K562 (cell line): ENCODE measurements around the gene DPP9. TPM values are rescaled to one million over a fixed set of nuclear protein-coding genes. Genes with fewer than 3 reads are reported as not detected.

ENCODE experiments used
- ATAC-seq: fragments of 200-7000 bp; cut with Tn5 transposase; 3 replicates; pipeline ENCODE4 v1.9.1; 2020; ENCODE audit warnings: moderate library complexity
- BruUV-seq: library from RNA; stranded (reverse); fragments of 400-500 nt; replicated peaks from 2 replicates; lab custom pipeline; 2021; lab: Mats Ljungman, UMichigan
- CTCF ChIA-PET: fragments of 300-600 bp; formaldehyde crosslinking; extraction: SDS; loops from one replicate; lab custom pipeline; 2021; ENCODE audit warnings: low intra/inter-chr PET ratio; lab: Yijun Ruan, JAX
- POLR2A ChIA-PET: fragments of 300-600, 350-650 bp; sonication (Branson Sonifier 250); formaldehyde crosslinking; extraction: SDS; loops from one replicate; lab custom pipeline; 2021; ENCODE audit warnings: antibody characterized with exemption, inconsistent platforms; lab: Yijun Ruan, JAX
- DNase-seq, 4 experiments: peaks; one replicate each; pipeline versions ENCODE4 v3.0.0 to v3.0.0-alpha.2; 2011 to 2018; ENCODE audit warnings: low spot score in 3 of 4, mixed read lengths in 3 of 4; ENCODE audit errors: extremely low read depth in 1 of 4
- FAIRE-seq: peaks from 2 replicates; lab custom pipeline; 2011; peaks lifted over from hg19 to GRCh38; lab: Jason Lieb, UNC
- H2AFZ ChIP-seq: 2 replicates; pipeline ENCODE4 v1.6.0; 2011; ENCODE audit warnings: low read depth, low read length, control low read depth, inconsistent platforms
- H3K27ac ChIP-seq: fragments of 200-600 bp; 3 replicates; pipeline ENCODE4 v1.8.0; 2011; ENCODE audit warnings: low read depth, mild to moderate bottlenecking, control low read depth, inconsistent platforms, low read length, moderate library complexity, mixed read lengths; ENCODE audit errors: extremely low read depth
- H3K27me3 ChIP-seq, 2 experiments: fragments of 300-600 bp in 1 of 2; 2 replicates in 1 of 2; 3 replicates in 1 of 2; pipeline versions ENCODE4 v1.6.0 to v1.8.0; 2011; ENCODE audit warnings: inconsistent platforms in 2 of 2, low read length in 2 of 2, mild to moderate bottlenecking in 1 of 2, mixed read lengths in 1 of 2, moderate library complexity in 1 of 2; ENCODE audit not compliant: control insufficient read depth in 2 of 2, insufficient read depth in 2 of 2
- H3K36me3 ChIP-seq: fragments of 300-600 bp; 3 replicates; pipeline ENCODE4 v1.8.0; 2011; ENCODE audit warnings: mild to moderate bottlenecking, low read length, inconsistent platforms; ENCODE audit not compliant: control insufficient read depth, insufficient read depth
- H3K4me1 ChIP-seq, 2 experiments: fragments of 200-600 bp in 1 of 2; replicated peaks in 1 of 2; 2 replicates in 1 of 2; 3 replicates in 1 of 2; pipeline versions ENCODE4 v1.5.1 to v1.8.0; 2011; ENCODE audit warnings: inconsistent platforms in 2 of 2, low read length in 2 of 2, mild to moderate bottlenecking in 1 of 2, mixed read lengths in 1 of 2, moderate library complexity in 1 of 2; ENCODE audit not compliant: control insufficient read depth in 2 of 2, insufficient read depth in 2 of 2
- H3K4me2 ChIP-seq: 2 replicates; pipeline ENCODE4 v1.6.1; 2011; ENCODE audit warnings: low read length, control low read depth, inconsistent platforms, mixed read lengths; ENCODE audit not compliant: insufficient read depth
- H3K4me3 ChIP-seq: fragments of 200-600 bp; sonication (generic), shearing (Covaris generic); 2 replicates; pipeline ENCODE4 v1.5.1; 2016; ENCODE audit warnings: control low read depth, inconsistent platforms
- H3K79me2 ChIP-seq: fragments of 200-600 bp; 3 replicates; pipeline ENCODE4 v1.8.0; 2011; ENCODE audit warnings: low read length, inconsistent platforms; ENCODE audit not compliant: control insufficient read depth, insufficient read depth
- H3K9ac ChIP-seq, 2 experiments: 2 replicates each; pipeline versions ENCODE4 v1.6.0 to v1.6.1; 2011; ENCODE audit warnings: low read depth in 2 of 2, low read length in 2 of 2, control low read depth in 1 of 2, inconsistent platforms in 1 of 2, mild to moderate bottlenecking in 1 of 2, mixed read lengths in 1 of 2; ENCODE audit not compliant: insufficient read depth in 1 of 2
- H3K9me1 ChIP-seq: one replicate; pipeline ENCODE4 v1.6.0; 2011; ENCODE audit warnings: inconsistent platforms, mild to moderate bottlenecking, low read length, moderate library complexity; ENCODE audit not compliant: control insufficient read depth, insufficient read depth
- H3K9me3 ChIP-seq: replicated peaks from 2 replicates; pipeline ENCODE4 v1.5.1; 2011; ENCODE audit warnings: low read depth, low read length, inconsistent platforms; ENCODE audit not compliant: control insufficient read depth, insufficient read depth
- H4K20me1 ChIP-seq: replicated peaks from 2 replicates; pipeline ENCODE4 v1.6.1; 2011; ENCODE audit warnings: low read length, inconsistent platforms, mixed read lengths; ENCODE audit not compliant: control insufficient read depth, insufficient read depth
- ARID4B ChIP-seq: sonication (generic); formaldehyde crosslinking; IDR thresholded peaks from 2 replicates; pipeline ENCODE4 v1.8.0; 2022; ENCODE audit warnings: mild to moderate bottlenecking, missing genetic modification reagents
- EGR1 ChIP-seq: fragments of 450-650 bp; conservative IDR thresholded peaks from 2 replicates; pipeline ENCODE4 v1.6.1; 2017; ENCODE audit warnings: mild to moderate bottlenecking
- ZNF263 ChIP-seq: sonication (generic); formaldehyde crosslinking; IDR thresholded peaks from 2 replicates; pipeline ENCODE4 v1.8.0; 2022; ENCODE audit warnings: mild to moderate bottlenecking, missing genetic modification reagents, borderline replicate concordance
- ZNF407 ChIP-seq: fragments of 450-650 bp; IDR thresholded peaks from 2 replicates; pipeline ENCODE4 v1.6.1; 2016; ENCODE audit warnings: low read depth
- WGBS: fragments of 100-300 bp; shearing (Covaris generic); methylation state at CpG from one replicate; pipeline ENCODE4 v1.1.6; 2016; ENCODE audit warnings: low coverage, mixed read lengths; ENCODE audit not compliant: insufficient coverage; ENCODE audit errors: missing lambda C conversion rate; 5-methylcytosine and 5-hydroxymethylcytosine counted together
- in situ Hi-C: fragments of 300-500 bp; cut with MboI; formaldehyde crosslinking; loops from 4 replicates; pipeline ENCODE4 v1.15.0; 2018; ENCODE audit warnings: inconsistent platforms, mixed read lengths
- intact Hi-C: fragments of 100-400 bp; cut with micrococcal nuclease; formaldehyde crosslinking; loops from 2 replicates; pipeline ENCODE4 v1.14.2; 2022
- polyA plus RNA-seq, 8 experiments: library from polyadenylated mRNA; depleted of rRNA in 4 of 8; stranded (reverse) in 5 of 8; unstranded in 3 of 8; fragments of >200 nt; fragmentation: Nextera tagmentation in 2 of 8; fragmentation: Illumina TruSeq in 1 of 8; extraction: Ambion mirVana in 2 of 8; extraction: Trizol in 1 of 8; gene quantifications; 2 replicates each; pipeline versions ENCODE4 v1.2.1 to v1.2.3, GENCODE V29; 2011 to 2014; ENCODE audit warnings: inconsistent platforms in 1 of 8, missing spikeins in 1 of 8
- total RNA-seq, 7 experiments: library from RNA; depleted of rRNA in 6 of 7; stranded (reverse); fragments of >200 nt in 6 of 7; fragmentation: Illumina TruSeq in 2 of 7; extraction: Trizol in 2 of 7; gene quantifications; 2 replicates each; pipeline versions ENCODE4 v1.2.1 to v1.2.3, GENCODE V29; 2011 to 2021; ENCODE audit warnings: low replicate concordance in 1 of 7

DPP9 gene
- total and polyA plus RNA-seq, 9 of the 15 experiments (the other 6 are each of a cell fraction or from before 2014, with no cell fraction given), result 0.90 to 66.7 (median 24.5) TPM

GRCh38 chr19:4669723-4670480, 53.7 kb downstream of the DPP9 start, which contains the start of gene MYDGF:
Gene MYDGF (minus strand): TSS chr19:4670342. CDS start chr19:4670334, 8 bp downstream.
- peak within 1 kb of the TSS; percentile 97 for H2AFZ ChIP-seq
- no peaks in the 10 kb centered on the region for H4K20me1 ChIP-seq
- peak within 1 kb of the TSS; percentile 91 for H3K4me3 ChIP-seq
- no peaks in the 10 kb centered on the region for H3K27me3 ChIP-seq
- H3K9me1 ChIP-seq, result no peaks in the 10 kb centered on the region
- peaks cover 35% of the 10 kb centered on the region for H3K36me3 ChIP-seq
- WGBS, result under 1% methylated on average over 24 of the region's 75 CpGs
- in situ Hi-C loops, result no loop called here
- peak; percentile 87 for FAIRE-seq
- ChIA-PET POLR2A (interaction anchor here (0.7 to 1.8 kb wide), 7 partner anchors 11 to 785 kb away, joined by 3 to 8 read pairs (median 3); no protein-coding TSS in a partner anchor), CTCF (no interaction called here)
- peak within 1 kb of the TSS; percentile 88 to 100 for H3K9ac ChIP-seq
- intact Hi-C loops, result no loop called here
- peaks cover 12 to 19% of the 10 kb centered on the region in 2 experiments; a peak in 4 of 5 replicates for H3K4me1 ChIP-seq
- TSS peak; percentile 69 for BruUV-seq
- peak; percentile 100 for ATAC-seq
- peak within 1 kb of the TSS; percentile 75 for H3K27ac ChIP-seq
- peak; percentile 94 to 99 (median 98) for DNase-seq
- H3K79me2 ChIP-seq, result peaks cover 24% of the 10 kb centered on the region
- peak within 1 kb of the TSS; percentile 89 for H3K4me2 ChIP-seq
- H3K9me3 ChIP-seq, result no peaks in the 10 kb centered on the region
- peak; percentile 32; the same call in 1 of the 2 replicates for TF ChIP-seq ZNF263 (CRISPR knock-in tag)
- TF ChIP-seq ZNF407, result peak; percentile 87
- TF ChIP-seq EGR1, result peak; percentile 35
- peak; percentile 93 for TF ChIP-seq ARID4B (CRISPR knock-in tag)
